Thymus (tissue), 11 donors: ENCODE measurements around the gene NIPAL1. TPM values are rescaled to one million over a fixed set of nuclear protein-coding genes. Genes with fewer than 3 reads are reported as not detected.

ENCODE experiments used
- DNase-seq, 9 donors: peaks; one replicate each; pipeline ENCODE4 v3.0.0-alpha.2; 2013; ENCODE audit warnings: low spot score in 9 of 9, low read depth in 6 of 9, missing footprints in 1 of 9
- H3K27ac ChIP-seq, 2 donors: one replicate each; pipeline ENCODE4 v1.5.1; 2013; ENCODE audit warnings: control low read depth in 1 of 2, low read depth in 1 of 2, low read length in 1 of 2, mild to moderate bottlenecking in 1 of 2, moderate library complexity in 1 of 2
- H3K27me3 ChIP-seq, 2 donors: one replicate each; pipeline ENCODE4 v1.5.1; 2013; ENCODE audit warnings: low read length in 1 of 2; ENCODE audit not compliant: control insufficient read depth in 2 of 2, insufficient read depth in 1 of 2
- H3K36me3 ChIP-seq, 2 donors: one replicate each; pipeline ENCODE4 v1.5.1; 2013; ENCODE audit warnings: low read length in 1 of 2, mild to moderate bottlenecking in 1 of 2, moderate library complexity in 1 of 2; ENCODE audit not compliant: control insufficient read depth in 2 of 2, insufficient read depth in 2 of 2
- H3K4me1 ChIP-seq, 2 donors: one replicate each; pipeline ENCODE4 v1.5.1; 2013; ENCODE audit warnings: low read length in 2 of 2; ENCODE audit not compliant: control insufficient read depth in 2 of 2, insufficient read depth in 2 of 2
- H3K4me3 ChIP-seq, 2 donors: one replicate each; pipeline ENCODE4 v1.5.1; 2013; ENCODE audit warnings: low read length in 2 of 2, control low read depth in 1 of 2, mild to moderate bottlenecking in 1 of 2
- H3K9me3 ChIP-seq, 2 donors: one replicate each; pipeline ENCODE4 v1.5.1; 2013; ENCODE audit warnings: low read length in 1 of 2, mild to moderate bottlenecking in 1 of 2; ENCODE audit not compliant: control insufficient read depth in 2 of 2, insufficient read depth in 1 of 2
- WGBS: extraction: QIAGEN DNeasy Blood & Tissue Kit; methylation state at CpG from one replicate; pipeline ENCODE4 v1.1.7; 2013; 5-methylcytosine and 5-hydroxymethylcytosine counted together
- polyA plus RNA-seq: library from polyadenylated mRNA; stranded (reverse); fragments of 200-250 nt; gene quantifications from one replicate; pipeline ENCODE4 v1.2.3, GENCODE V29; 2013
- total RNA-seq: library from RNA; stranded (reverse); fragments of 120-200 nt; gene quantifications from one replicate; pipeline ENCODE4 v1.2.4, GENCODE V29; 2013
- donor health status: healthy.

The NIPAL1 gene
- total and polyA plus RNA-seq, 2 donors: 0.47 to 0.73 TPM

DNA sequence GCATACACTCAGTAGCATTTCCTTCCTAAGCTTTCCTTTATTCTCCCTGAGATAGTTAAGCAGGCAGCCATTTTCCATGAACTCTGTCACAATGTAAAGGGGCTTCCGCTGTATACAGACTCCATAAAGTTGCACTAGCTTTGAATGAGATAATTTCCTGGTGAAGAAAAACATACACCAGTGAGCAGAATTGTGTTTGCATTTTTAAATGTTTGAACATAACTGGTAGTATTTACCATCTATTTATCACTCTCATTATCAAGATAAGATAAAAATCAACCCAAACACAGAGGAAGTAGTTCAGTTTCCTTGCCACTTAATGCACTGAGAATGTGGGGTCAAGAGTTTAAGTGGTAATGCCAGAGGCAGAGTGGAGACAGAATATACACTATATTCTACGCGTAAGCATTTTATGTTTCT lies 63.4 kb downstream of the NIPAL1 start:
- no peak overlapping the region for H3K4me3 ChIP-seq
- DNase-seq: no peak
- H3K27me3 ChIP-seq: no peaks in the 10 kb centered on the region
- H3K9me3 ChIP-seq: no peaks in the 10 kb centered on the region
- WGBS: 97% methylated on average over 3 of the region's 3 CpGs
- H3K27ac ChIP-seq: no peak overlapping the region
- no peaks in the 10 kb centered on the region for H3K4me1 ChIP-seq
- no peaks in the 10 kb centered on the region for H3K36me3 ChIP-seq

DNA sequence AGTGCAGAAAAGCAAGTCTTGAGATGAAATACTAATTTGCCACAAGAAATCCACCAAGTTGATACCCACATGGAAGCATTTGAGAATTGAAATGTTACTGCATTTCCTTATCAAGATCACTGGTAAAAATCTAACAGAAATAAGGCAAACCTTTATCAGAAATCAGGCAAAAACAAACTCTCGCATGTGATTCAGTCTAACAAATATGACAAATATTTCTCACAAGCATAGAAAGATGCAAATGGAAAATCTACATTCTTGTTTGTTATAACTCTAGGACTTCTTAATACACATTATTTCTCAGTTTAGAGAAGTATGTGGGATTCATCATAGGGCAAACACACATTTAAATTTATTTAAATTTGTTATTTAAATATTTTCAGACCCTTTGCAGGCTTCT lies 64.6 kb downstream of the NIPAL1 start:
- Histone ChIP-seq H3K4me1 (no peaks in the 10 kb centered on the region), H3K4me3 (no peak overlapping the region), H3K36me3 (peaks cover 0 to 3% of the 10 kb centered on the region in 2 donors), H3K27me3 (no peaks in the 10 kb centered on the region), H3K27ac (no peak overlapping the region), H3K9me3 (no peaks in the 10 kb centered on the region)
- no peak for DNase-seq
- WGBS: 97% methylated on average over 1 of the region's 1 CpG

DNA sequence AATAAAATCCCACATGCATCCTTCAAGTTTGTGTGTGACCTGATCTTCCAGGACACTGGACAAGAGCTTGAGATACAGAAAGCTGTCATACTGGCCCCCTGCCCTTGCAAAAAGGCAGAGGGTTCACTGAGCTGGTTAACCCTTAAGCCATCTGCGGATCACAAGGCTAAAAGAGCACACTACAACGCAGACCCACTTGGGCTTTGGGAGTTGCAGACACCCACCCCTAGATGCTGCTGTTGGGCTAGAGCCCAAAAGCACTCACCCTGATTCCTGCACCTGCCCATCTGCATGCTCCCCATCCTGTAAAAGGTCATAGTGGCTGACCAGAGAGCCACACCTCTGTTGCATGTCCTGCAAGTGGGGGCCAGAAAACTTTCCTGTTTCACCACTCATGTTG lies 66.4 kb downstream of the NIPAL1 start:
- no peaks in the 10 kb centered on the region for H3K9me3 ChIP-seq
- no peaks in the 10 kb centered on the region for H3K4me1 ChIP-seq
- no peak overlapping the region for H3K4me3 ChIP-seq
- no peaks in the 10 kb centered on the region for H3K27me3 ChIP-seq
- H3K36me3 ChIP-seq: peaks cover 0 to 6% of the 10 kb centered on the region in 2 donors
- DNase-seq: no peak
- 97% methylated on average over 2 of the region's 2 CpGs for WGBS
- H3K27ac ChIP-seq: no peak overlapping the region

- Histone ChIP-seq H3K4me1 (no peaks in the 10 kb centered on the region), H3K4me3 (no peak overlapping the region), H3K27me3 (no peaks in the 10 kb centered on the region), H3K9me3 (no peaks in the 10 kb centered on the region), H3K36me3 (peaks cover 0 to 6% of the 10 kb centered on the region in 2 donors), H3K27ac (no peak overlapping the region)
- no peak for DNase-seq
- 73% methylated on average over 8 of the region's 8 CpGs for WGBS
Measured at GRCh38 chr4:48085821-48086589, 69.4 kb downstream of the NIPAL1 start.

Other genes starting within 250 kb of the NIPAL1 start
- 0.24 TPM for gene CORIN, start 178.7 kb upstream of the NIPAL1 start, total RNA-seq
- gene CORIN, start 178.7 kb upstream of the NIPAL1 start, polyA plus RNA-seq: 0.78 TPM
- gene NFXL1, start 102.2 kb upstream of the NIPAL1 start, total RNA-seq: 5.9 TPM
- 8.7 TPM for gene NFXL1, start 102.2 kb upstream of the NIPAL1 start, polyA plus RNA-seq
- gene CNGA1, start 91 bp upstream of the NIPAL1 start, total RNA-seq: 0.14 TPM
- gene CNGA1, start 91 bp upstream of the NIPAL1 start, polyA plus RNA-seq: 1.1 TPM
- 6.9 TPM for gene TXK, start 117.5 kb downstream of the NIPAL1 start, total RNA-seq
- 24.7 TPM for gene TXK, start 117.5 kb downstream of the NIPAL1 start, polyA plus RNA-seq